BLaER1 treated with 17β-estradiol and CSF1 and Interleukin-3, amounts not matched to agents 10 nM and 100 nM (cell line): ENCODE results near the gene AHDC1.

Source experiments
- H3K27ac ChIP-seq, 11 experiments: shearing (Covaris generic); formaldehyde crosslinking; 2 replicates each; pipeline ENCODE4 v1.8.1; 2022
- H3K27me3 ChIP-seq, 11 experiments: shearing (Covaris generic); formaldehyde crosslinking; 2 replicates each; pipeline ENCODE4 v1.8.1; 2022
- H3K36me3 ChIP-seq, 11 experiments: shearing (Covaris generic); formaldehyde crosslinking; 2 replicates each; pipeline ENCODE4 v1.8.1; 2022
- H3K4me1 ChIP-seq, 10 experiments: shearing (Covaris generic); formaldehyde crosslinking; 2 replicates each; pipeline ENCODE4 v1.8.1; 2022
- H3K4me2 ChIP-seq, 11 experiments: shearing (Covaris generic); formaldehyde crosslinking; 2 replicates each; pipeline ENCODE4 v1.8.1; 2022
- H3K4me3 ChIP-seq, 10 experiments: shearing (Covaris generic); formaldehyde crosslinking; 2 replicates each; pipeline ENCODE4 v1.8.1; 2022
- H3K9ac ChIP-seq, 11 experiments: shearing (Covaris generic); formaldehyde crosslinking; 2 replicates each; pipeline ENCODE4 v1.8.1; 2022
- H3K9me3 ChIP-seq, 11 experiments: shearing (Covaris generic); formaldehyde crosslinking; replicated peaks in 1 of 11; 2 replicates each; pipeline ENCODE4 v1.8.1; 2022
- H4K20me1 ChIP-seq, 11 experiments: shearing (Covaris generic); formaldehyde crosslinking; 2 replicates each; pipeline ENCODE4 v1.8.1; 2022
- Cebpa-rat ChIP-seq, 11 experiments: shearing (Covaris generic); IDR thresholded peaks; 2 replicates each; pipeline ENCODE4 v1.8.1; 2022

The AHDC1 gene

GRCh38 chr1:27618341-27619082 lies 14.6 kb upstream of the AHDC1 start:
- peak overlapping the region in 9 of 11 experiments; percentile 32 to 62 (median 51); a peak in 14 of 22 replicates for H3K27ac ChIP-seq
- peaks cover 27 to 80% (median 54%) of the 10 kb centered on the region in 10 experiments for H3K4me1 ChIP-seq
- peaks cover 0 to 83% (median 0%) of the 10 kb centered on the region in 11 experiments; a peak in 8 of 22 replicates for H3K36me3 ChIP-seq

DNA sequence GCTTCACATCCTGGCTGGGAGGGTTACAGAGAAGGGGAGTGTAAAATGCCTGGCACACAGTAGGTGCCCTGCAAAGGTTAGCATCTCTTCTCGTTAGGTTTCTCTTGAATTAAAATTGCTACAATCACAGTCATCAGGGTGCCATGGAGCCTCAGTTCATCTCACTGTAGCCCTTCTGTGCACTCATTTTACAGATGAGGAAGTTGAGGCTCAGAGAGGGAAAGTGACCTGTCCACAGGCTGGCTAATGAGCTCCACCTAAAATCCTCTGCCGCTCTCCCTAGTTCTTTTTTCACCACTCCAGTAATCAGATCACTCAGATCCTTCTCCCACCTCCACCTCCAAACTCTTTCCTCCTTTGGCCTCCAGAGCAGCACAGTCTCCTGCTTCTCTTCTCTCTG lies 13.5 kb upstream of the AHDC1 start:
- peak overlapping the region in 4 of 11 experiments; percentile 16 to 53 (median 36); a peak in 3 of 22 replicates for H3K9ac ChIP-seq
- peaks cover 0 to 36% (median 0%) of the 10 kb centered on the region in 11 experiments; a peak in 3 of 22 replicates for H4K20me1 ChIP-seq
- no peak overlapping the region for H3K4me3 ChIP-seq
- peak overlapping the region; percentile 36 to 75 (median 66) for H3K4me2 ChIP-seq
- TF ChIP-seq Cebpa-rat (IDR thresholded peaks at IDR 0.05): no peak
- H3K9me3 ChIP-seq: no peaks in the 10 kb centered on the region
- H3K4me1 ChIP-seq: peaks cover 20 to 69% (median 45%) of the 10 kb centered on the region in 10 experiments
- H3K36me3 ChIP-seq: peaks cover 0 to 85% (median 0%) of the 10 kb centered on the region in 11 experiments; a peak in 8 of 22 replicates
- no peaks in the 10 kb centered on the region for H3K27me3 ChIP-seq
- H3K27ac ChIP-seq: peak overlapping the region in 9 of 11 experiments; percentile 32 to 62 (median 51); a peak in 14 of 22 replicates

More at GRCh38 chr1:27618341-27619082, 14.6 kb upstream of the AHDC1 start:
- H3K9ac ChIP-seq: peak overlapping the region in 3 of 11 experiments; percentile 15 to 53 (median 40); a peak in 3 of 22 replicates
- H3K4me2 ChIP-seq: peak overlapping the region; percentile 36 to 75 (median 66)
- H3K9me3 ChIP-seq: no peaks in the 10 kb centered on the region
- no peaks in the 10 kb centered on the region for H3K27me3 ChIP-seq
- no peak for TF ChIP-seq Cebpa-rat (IDR thresholded peaks at IDR 0.05)
- peaks cover 0 to 42% (median 0%) of the 10 kb centered on the region in 11 experiments; a peak in 3 of 22 replicates for H4K20me1 ChIP-seq
- H3K4me3 ChIP-seq: no peak overlapping the region

DNA sequence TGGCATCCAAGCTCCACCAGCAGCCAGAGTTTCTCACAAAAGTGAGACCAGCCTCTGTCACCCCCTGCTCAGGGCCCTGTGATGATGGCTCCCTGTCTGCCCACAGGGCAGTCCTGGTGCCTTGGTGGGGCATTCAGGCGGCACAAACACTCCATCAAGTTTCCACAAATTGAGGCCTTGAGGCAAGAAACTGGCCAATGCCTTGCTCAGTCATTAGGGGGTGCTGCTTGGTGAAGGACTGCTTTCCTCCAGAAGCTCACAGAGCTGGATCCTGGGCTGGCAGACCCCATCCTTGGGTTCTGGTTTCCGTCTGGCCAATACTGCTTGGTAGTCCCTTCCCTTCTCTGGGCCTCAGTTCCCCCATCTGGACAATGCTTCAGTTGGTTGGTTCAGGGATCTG lies 12.5 kb upstream of the AHDC1 start:
- Histone ChIP-seq H3K27me3 (no peaks in the 10 kb centered on the region), H3K27ac (0 out of 22 replicates have a peak overlapping the region, but pooled peaks of 1 of the 11 experiments have one; percentile 7), H3K9ac (no peak overlapping the region), H3K4me1 (peaks cover 20 to 63% (median 41%) of the 10 kb centered on the region in 10 experiments), H4K20me1 (peaks cover 0 to 36% (median 0%) of the 10 kb centered on the region in 11 experiments; a peak in 3 of 22 replicates), H3K4me2 (peak overlapping the region in 4 of 11 experiments; percentile 5 to 69 (median 17); a peak in 2 of 22 replicates), H3K9me3 (no peaks in the 10 kb centered on the region), H3K4me3 (no peak overlapping the region), H3K36me3 (peaks cover 0 to 88% (median 0%) of the 10 kb centered on the region in 11 experiments; a peak in 8 of 22 replicates)
- no peak for TF ChIP-seq Cebpa-rat (IDR thresholded peaks at IDR 0.05)

GRCh38 chr1:27615346-27616192 lies 11.6 kb upstream of the AHDC1 start:
- H3K27me3 ChIP-seq: no peaks in the 10 kb centered on the region
- no peaks in the 10 kb centered on the region for H3K9me3 ChIP-seq
- H3K4me2 ChIP-seq: peak overlapping the region in 3 of 11 experiments; percentile 5 to 17 (median 17); a peak in 1 of 22 replicates
- peaks cover 20 to 63% (median 37%) of the 10 kb centered on the region in 10 experiments for H3K4me1 ChIP-seq
- peaks cover 0 to 36% (median 0%) of the 10 kb centered on the region in 11 experiments; a peak in 3 of 22 replicates for H4K20me1 ChIP-seq
- H3K4me3 ChIP-seq: no peak overlapping the region
- H3K27ac ChIP-seq: no peak overlapping the region
- TF ChIP-seq Cebpa-rat (IDR thresholded peaks at IDR 0.05): no peak
- H3K36me3 ChIP-seq: peaks cover 0 to 84% (median 0%) of the 10 kb centered on the region in 11 experiments; a peak in 8 of 22 replicates
- no peak overlapping the region for H3K9ac ChIP-seq

- peaks cover 0 to 76% (median 0%) of the 10 kb centered on the region in 11 experiments; a peak in 8 of 22 replicates for H3K36me3 ChIP-seq
- peaks cover 0 to 36% (median 0%) of the 10 kb centered on the region in 11 experiments; a peak in 3 of 22 replicates for H4K20me1 ChIP-seq
- H3K27ac ChIP-seq: no peak overlapping the region
- H3K27me3 ChIP-seq: no peaks in the 10 kb centered on the region
- no peak overlapping the region for H3K4me3 ChIP-seq
- peaks cover 26 to 63% (median 43%) of the 10 kb centered on the region in 10 experiments for H3K4me1 ChIP-seq
- H3K9ac ChIP-seq: no peak overlapping the region
- no peak for TF ChIP-seq Cebpa-rat (IDR thresholded peaks at IDR 0.05)
- H3K4me2 ChIP-seq: no peak overlapping the region
- no peaks in the 10 kb centered on the region for H3K9me3 ChIP-seq
Observed at GRCh38 chr1:27614625-27615344, 10.8 kb upstream of the AHDC1 start.

DNA sequence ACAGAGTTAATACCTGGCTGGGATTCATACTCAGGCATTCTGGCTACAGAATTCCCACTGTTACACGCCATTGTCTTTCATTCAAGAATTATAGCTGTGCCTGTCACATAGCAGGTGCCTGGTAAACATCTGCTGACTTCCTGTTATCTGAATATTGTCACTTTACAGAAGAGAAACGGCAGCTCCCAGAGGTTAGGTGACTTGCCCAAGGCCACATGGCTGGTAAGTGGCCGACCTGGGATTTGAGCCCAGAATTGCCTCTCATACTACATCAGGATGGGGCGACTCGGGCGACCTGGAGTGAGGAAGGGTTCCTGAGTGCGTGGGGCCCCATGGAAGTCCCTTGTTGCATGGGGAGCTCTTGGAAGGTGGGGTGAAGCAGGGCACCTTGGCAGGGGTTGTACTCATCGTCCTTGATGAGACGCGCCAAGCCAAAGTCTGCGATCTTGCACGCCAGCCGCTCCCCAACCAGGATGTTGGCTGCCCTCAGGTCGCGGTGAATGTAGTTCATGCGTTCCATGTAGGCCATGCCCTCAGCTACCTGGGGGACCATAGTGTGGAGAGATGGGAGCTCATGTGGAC lies 10.2 kb upstream of the AHDC1 start:
- H3K36me3 ChIP-seq: peaks cover 0 to 69% (median 0%) of the 10 kb centered on the region in 11 experiments; a peak in 8 of 22 replicates
- TF ChIP-seq Cebpa-rat (IDR thresholded peaks at IDR 0.05): no peak
- no peak overlapping the region for H3K4me3 ChIP-seq
- peaks cover 0 to 36% (median 0%) of the 10 kb centered on the region in 11 experiments; a peak in 3 of 22 replicates for H4K20me1 ChIP-seq
- no peak overlapping the region for H3K27ac ChIP-seq
- no peaks in the 10 kb centered on the region for H3K27me3 ChIP-seq
- peaks cover 33 to 63% (median 47%) of the 10 kb centered on the region in 10 experiments for H3K4me1 ChIP-seq
- H3K9me3 ChIP-seq: no peaks in the 10 kb centered on the region
- no peak overlapping the region for H3K4me2 ChIP-seq
- H3K9ac ChIP-seq: no peak overlapping the region

GRCh38 chr1:27612718-27613117 lies 8.8 kb upstream of the AHDC1 start:
- Histone ChIP-seq H3K27me3 (no peaks in the 10 kb centered on the region), H3K4me3 (no peak overlapping the region), H3K4me2 (no peak overlapping the region), H3K36me3 (peaks cover 0 to 64% (median 0%) of the 10 kb centered on the region in 11 experiments; a peak in 8 of 22 replicates), H4K20me1 (peaks cover 0 to 27% (median 0%) of the 10 kb centered on the region in 11 experiments; a peak in 3 of 22 replicates), H3K4me1 (peaks cover 34 to 63% (median 48%) of the 10 kb centered on the region in 10 experiments), H3K9ac (no peak overlapping the region), H3K27ac (no peak overlapping the region), H3K9me3 (no peaks in the 10 kb centered on the region)
- TF ChIP-seq Cebpa-rat (IDR thresholded peaks at IDR 0.05): no peak
